Measurements from ENCODE around the gene FHOD3.

Gene FHOD3

GRCh38 chr18:36415171-36415570 lies 117.7 kb downstream of the FHOD3 start:
- DNase-seq: no peak

DNA sequence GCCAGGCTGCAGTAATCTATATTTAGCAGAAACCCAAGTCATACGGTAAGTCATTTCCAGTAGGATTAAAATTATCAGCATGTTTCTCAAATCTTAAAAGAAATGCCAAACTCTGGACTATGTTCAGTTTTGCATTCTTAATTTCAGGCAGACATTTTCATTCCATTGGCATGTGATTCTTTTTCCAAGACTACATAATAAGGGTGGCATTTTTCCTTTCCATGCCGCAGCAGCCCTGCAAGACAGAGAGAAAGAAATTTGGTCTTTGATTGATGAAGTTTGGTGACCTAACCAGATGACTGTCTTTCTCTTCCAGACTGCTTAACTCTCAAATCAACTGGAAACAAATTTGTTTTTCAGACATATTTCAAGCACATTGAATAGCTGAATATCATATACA lies 118.1 kb downstream of the FHOD3 start:
- DNase-seq: no peak

DNA sequence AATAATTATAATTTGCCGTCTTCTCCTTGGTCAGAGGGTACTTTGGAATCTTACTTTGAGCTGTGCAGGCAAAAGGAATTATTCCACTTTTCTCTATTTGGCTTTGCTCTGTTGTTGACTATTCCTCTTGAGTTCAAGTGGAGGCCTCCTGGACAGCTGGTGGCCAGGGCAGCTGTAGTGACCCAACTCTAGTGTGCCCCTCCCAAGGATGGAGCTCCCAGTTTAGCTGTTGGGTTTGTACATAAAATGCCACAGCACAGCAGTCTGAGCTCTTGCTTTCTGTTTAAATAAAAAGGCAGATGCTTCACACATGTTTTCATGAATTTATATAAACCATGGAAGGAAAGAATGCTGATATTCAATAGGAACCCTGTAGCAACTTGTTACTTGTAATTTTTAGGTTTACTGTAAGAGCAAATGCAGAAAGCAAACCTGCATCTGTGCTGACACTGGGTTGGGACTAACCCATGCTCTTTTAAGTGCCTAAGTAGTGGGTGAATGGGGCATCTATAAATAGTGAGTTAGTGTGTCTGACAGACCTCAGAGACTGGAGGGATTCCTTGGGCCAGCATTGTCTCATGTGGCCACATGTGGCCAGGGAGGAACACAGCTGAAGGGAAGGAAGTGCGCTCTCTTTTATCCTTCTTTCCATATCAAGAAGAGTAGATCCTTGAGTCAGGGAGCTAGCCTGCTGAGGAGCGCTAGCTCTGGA lies 121.8 kb downstream of the FHOD3 start:
- no peak for DNase-seq

DNA sequence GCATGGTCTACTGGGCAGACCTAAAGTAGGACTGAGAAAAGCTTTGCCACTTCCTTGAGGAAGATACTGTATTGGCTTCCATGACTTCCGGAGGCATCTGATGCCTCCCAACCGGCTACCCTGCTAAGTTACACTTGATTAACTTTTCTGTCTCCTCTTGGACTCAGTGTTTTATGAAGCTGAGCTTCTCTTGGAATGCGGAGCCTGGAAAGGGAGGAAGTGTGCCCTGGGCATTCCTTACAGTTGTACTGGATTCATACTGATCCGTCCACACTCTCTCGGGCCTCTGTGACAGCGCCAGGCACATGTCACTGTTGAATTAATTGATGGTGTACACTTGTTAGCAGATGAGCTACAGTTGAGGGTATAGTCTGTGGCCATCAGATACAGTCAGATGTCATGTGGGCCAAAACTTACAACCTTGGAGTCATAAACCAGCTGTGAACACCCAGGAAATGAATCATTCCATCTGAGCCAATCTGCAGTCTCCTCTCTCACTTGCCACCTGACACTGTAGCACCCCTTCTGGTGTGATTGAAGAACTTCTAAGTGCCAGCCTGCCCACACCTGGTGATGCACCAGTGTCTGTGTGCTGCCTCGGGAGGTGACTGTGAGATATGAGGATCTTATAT lies 122.5 kb downstream of the FHOD3 start:
- no peak for DNase-seq

DNA sequence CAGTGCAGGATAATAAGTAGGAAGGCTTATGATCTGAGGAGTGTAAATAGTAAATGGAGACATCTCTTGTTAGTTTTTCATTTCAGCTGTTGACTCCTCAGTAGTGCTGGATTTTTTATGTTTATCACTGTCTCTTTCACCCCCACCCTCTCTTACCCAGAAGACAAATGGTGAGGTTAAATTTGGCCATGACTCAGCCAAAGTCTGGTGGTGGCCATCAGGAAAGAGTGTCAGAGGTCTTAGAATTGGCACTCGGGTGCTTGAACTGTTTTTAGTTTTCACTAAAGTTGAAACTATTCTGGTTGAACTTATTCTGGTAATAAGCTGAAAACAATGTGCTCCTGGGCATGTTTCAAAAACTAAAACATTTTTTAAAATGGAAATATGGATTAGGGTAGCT lies 123.3 kb downstream of the FHOD3 start:
- no peak for DNase-seq

DNA sequence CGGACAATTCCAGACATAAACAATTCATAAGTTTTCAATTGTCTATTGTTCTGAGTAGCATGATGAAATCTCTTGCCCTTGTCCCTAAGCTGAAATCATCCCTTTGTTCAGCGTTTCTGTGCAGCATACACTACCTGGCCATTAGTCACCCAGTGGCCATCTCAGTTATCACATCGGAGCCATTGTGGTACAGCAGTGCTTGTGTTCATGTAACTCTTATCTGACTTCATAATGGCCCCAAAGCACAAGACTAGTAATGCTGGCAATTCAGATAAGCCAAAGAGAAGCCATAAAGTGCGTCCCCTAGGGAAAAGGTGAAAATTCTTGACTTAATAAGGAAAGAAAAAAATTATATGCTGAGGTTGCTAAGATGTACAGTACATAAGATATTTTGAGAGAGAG lies 127.2 kb downstream of the FHOD3 start:
- DNase-seq: no peak

- no peak for DNase-seq
These were observed 129.9 kb downstream of the FHOD3 start for GRCh38 chr18:36427369-36427768.

DNA sequence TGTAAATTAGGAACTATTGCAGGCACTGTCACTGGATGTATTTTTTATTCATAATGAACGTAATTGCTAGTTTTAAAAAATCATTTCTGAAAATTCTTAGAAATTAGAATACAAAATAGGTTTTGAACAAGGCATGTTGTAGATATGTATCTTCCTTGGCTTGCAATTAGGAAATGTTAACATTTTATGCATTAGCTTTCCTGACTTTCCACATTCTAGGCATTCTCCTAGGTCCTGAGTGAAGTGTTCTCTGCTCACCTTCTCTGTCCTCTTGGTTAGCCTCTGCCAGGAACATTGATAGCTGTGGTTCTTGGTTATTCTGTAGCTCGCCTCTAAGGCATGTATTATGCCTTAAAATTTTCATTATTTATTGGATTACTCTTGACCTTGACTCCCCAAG lies 130.3 kb downstream of the FHOD3 start:
- DNase-seq: no peak

GRCh38 chr18:36428431-36429029 lies 131.0 kb downstream of the FHOD3 start:
- DNase-seq: no peak

- DNase-seq: no peak
These were observed 135.5 kb downstream of the FHOD3 start for GRCh38 chr18:36432880-36433555.

DNA sequence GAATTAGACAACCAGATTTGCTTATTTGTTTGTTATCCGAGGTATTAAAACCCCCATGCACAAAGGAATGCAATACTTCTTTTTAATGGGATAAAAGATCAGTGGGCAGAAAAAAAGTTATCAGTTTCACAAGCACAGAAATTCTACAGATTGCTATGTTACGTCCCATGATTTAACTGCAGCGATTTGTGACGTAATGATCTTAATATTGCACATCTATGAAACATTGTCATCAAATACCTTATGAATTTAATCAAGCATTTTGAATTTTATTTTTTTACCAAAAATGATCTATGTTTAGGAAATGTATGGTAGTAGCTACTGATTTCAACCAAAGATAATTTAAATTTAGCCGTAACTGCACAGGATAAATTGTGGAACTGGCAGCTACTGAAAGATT lies 138.9 kb downstream of the FHOD3 start:
- DNase-seq: no peak

GRCh38 chr18:36440614-36441013 lies 143.1 kb downstream of the FHOD3 start:
- no peak for DNase-seq

DNA sequence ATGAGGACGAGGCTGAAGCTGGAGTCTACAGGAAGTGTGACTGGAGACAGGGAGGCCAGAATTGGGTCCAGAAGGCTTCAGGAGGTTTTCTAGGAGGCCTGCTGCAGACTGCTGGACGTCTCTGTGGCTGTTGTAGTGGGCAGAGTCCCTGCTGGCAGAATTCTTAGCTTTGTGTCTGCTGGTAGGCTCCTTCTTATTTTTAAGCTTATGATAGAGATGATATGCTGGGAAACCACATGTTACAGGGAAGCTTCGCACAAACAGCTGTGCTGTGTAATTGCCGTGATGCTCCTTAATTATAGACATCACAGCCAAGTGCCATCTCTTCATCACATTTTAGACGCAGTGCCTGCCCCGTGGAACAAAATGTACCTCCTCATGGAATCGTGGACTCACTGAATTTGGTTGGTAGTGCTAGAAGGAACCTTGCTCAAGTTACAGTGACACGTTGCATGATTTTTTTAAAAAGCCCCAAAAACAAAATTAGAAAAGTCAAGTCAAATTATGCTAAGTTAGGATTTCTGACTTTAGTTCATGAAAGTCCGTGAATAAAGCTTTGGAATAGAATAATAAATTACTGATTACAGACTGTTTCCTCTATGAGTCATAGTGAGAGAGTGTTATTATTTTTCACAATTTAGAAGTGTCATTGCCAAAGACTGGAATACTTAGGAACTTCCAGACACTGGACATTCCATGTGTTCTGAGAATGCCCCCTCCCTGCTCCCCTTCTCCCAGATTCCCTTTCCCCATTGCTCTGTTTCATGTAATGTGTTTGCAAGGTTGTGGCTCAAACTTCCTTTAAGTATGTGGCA lies 144.1 kb downstream of the FHOD3 start:
- no peak for DNase-seq

- DNase-seq: no peak
These were observed 145.2 kb downstream of the FHOD3 start for GRCh38 chr18:36442717-36443116.

DNA sequence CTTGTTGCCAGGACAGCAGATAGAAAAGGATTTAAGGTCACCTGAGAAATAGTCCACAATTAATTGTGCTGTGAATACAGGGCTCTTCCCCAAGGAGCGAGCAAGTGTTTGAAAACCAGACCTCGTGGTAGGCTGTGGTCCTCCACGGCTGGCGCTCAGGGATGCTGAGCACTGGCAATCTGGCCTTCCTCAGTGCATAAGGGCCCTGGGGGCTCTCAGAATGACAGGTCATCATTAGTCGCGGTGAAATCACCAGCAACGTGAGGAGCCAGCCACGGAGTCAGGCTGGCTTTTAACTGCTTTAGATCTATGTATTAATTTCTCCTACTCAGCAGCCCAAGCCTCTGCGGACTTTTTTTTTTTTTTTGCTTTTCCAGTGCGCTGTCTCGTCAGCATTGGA lies 148.5 kb downstream of the FHOD3 start:
- DNase-seq: no peak

GRCh38 chr18:36448384-36449290 lies 151.1 kb downstream of the FHOD3 start:
- no peak for DNase-seq

- DNase-seq: no peak
These were observed 151.9 kb downstream of the FHOD3 start for GRCh38 chr18:36449451-36449850.

DNA sequence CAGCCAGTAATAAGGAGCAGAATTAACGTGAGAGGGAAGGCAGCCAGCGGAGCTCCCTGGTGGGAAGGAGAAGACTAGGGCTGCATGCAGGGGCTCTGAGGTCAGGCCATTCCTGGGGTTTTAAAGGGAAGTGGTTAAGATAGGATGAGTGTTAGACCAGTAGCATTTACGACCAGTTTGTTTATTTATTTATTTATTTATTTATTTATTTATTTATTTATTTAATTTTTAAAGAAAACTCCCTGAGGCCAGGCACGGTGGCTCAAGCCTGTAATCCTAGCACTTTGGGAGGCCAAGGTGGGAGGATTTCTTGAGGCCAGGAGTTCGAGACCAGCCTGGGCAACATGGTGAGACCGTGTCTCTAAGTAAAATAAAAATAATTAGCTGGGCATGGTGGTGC lies 152.8 kb downstream of the FHOD3 start:
- DNase-seq: no peak

DNA sequence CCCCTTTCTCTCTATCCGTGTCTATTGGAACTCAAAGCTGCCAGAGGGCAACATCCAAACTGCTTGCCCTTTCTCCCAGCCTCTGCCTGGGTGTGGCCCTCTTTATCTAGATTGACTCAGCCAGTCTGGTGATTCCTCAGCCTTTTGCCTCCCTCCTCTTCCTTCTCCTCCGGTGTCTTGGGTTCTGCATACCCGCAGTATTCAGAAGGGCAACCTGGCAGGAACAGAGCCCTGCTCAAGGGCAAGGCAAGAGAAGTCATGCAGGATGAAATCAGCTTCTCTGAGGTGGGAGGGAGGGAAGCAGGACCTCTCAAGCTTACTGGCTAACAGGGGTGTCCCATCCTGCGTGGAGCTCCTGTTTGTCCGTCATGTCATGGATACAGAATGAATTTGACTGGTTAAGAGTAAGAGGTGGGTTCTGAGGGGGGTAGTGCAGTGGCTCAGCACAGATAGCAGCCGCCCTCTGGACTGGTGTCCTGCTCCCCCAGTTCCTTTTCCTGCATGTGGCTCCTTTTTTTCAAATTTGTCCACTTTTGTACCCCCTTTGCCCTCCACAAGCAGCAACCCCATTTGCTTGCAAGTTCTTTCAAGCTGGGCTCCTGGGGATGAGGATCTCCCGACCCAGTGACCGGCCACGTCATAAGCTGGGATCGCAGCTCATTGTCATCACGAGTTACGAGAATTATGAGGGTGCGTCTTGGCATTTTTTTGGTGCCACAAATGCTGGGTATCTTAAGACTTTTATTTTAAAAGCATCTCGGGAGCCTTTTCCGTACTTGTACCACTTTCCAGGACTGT lies 154.1 kb downstream of the FHOD3 start:
- DNase-seq: no peak

DNA sequence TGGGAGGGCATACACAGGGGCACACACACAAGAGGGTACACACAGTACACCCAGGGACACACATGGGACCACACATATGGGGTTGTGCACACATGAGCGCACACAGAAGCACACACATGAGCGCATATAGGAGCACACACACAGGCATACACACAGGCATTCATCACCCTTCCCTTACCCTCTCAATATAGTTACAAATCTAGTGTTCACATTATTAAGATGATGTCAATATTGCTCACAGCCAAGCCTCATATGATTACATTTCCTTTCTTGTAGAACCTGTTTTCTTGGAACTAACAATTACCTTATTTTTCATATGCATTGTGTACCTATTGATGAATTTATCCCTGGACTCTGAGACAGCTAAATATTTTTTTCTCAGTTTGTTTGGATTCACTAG lies 156.7 kb downstream of the FHOD3 start:
- DNase-seq: no peak

- no peak for DNase-seq
These were observed 157.4 kb downstream of the FHOD3 start for GRCh38 chr18:36454848-36455458.

Measured in CD4-positive, alpha-beta T cell treated with Interferon gamma for 1 hour (primary cell).